Common myeloid progenitor, CD34-positive (primary cell): ENCODE results near the gene FAM89B.

Source experiments
- CTCF ChIA-PET: fragments of 350-600 bp; sonication (Branson Sonifier 250); formaldehyde crosslinking; loops from one replicate; lab custom pipeline; 2021; ENCODE audit warnings: antibody characterized with exemption; lab: Charles Lee
- POLR2A ChIA-PET: fragments of 350-600 bp; sonication (Branson Sonifier 250); formaldehyde crosslinking; loops from one replicate; lab custom pipeline; 2021; ENCODE audit warnings: antibody characterized with exemption; lab: Charles Lee
- DNase-seq, 3 donors: peaks; one replicate each; pipeline versions ENCODE4 v3.0.0 to v3.0.0-alpha.2; 2013
- H3K27ac ChIP-seq, 2 experiments: 1 replicate in 1 of 2; 2 replicates in 1 of 2; pipeline ENCODE4 v1.7.0; 2013; ENCODE audit warnings: inconsistent platforms in 2 of 2, low read length in 2 of 2, mild to moderate bottlenecking in 2 of 2, low read depth in 1 of 2, moderate library complexity in 1 of 2; ENCODE audit not compliant: severe bottlenecking in 2 of 2, insufficient read depth in 1 of 2, poor library complexity in 1 of 2
- H3K27me3 ChIP-seq, 5 experiments: replicated peaks in 2 of 5; 1 replicate in 3 of 5; 2 replicates in 2 of 5; pipeline versions ENCODE4 v1.6.1 to v1.7.0; 2013; ENCODE audit warnings: low read length in 4 of 5, mild to moderate bottlenecking in 2 of 5, moderate library complexity in 2 of 5, inconsistent platforms in 1 of 5; ENCODE audit not compliant: insufficient read depth in 5 of 5, control insufficient read depth in 4 of 5
- H3K36me3 ChIP-seq, 4 experiments: 1 replicate in 2 of 4; 2 replicates in 2 of 4; pipeline versions ENCODE4 v1.6.1 to v1.7.0; 2013; ENCODE audit warnings: low read length in 3 of 4, control low read depth in 1 of 4, mild to moderate bottlenecking in 1 of 4; ENCODE audit not compliant: control insufficient read depth in 4 of 4, insufficient read depth in 4 of 4
- H3K4me1 ChIP-seq, 4 experiments: 1 replicate in 3 of 4; 2 replicates in 1 of 4; pipeline versions ENCODE4 v1.6.1 to v1.7.1; 2013; ENCODE audit warnings: low read length in 3 of 4, mild to moderate bottlenecking in 3 of 4, control low read depth in 1 of 4, inconsistent platforms in 1 of 4, moderate library complexity in 1 of 4; ENCODE audit not compliant: control insufficient read depth in 4 of 4, insufficient read depth in 4 of 4; ENCODE audit errors: control extremely low read depth in 1 of 4
- H3K4me3 ChIP-seq, 7 experiments: 1 replicate in 4 of 7; 2 replicates in 3 of 7; pipeline versions ENCODE4 v1.5.1 to v1.7.0; 2013; ENCODE audit warnings: mild to moderate bottlenecking in 7 of 7, low read length in 6 of 7, moderate library complexity in 6 of 7, inconsistent platforms in 2 of 7, low read depth in 2 of 7, control low read depth in 1 of 7; ENCODE audit not compliant: insufficient read depth in 4 of 7, control insufficient read depth in 1 of 7; ENCODE audit errors: extremely low read depth in 1 of 7
- H3K9me3 ChIP-seq, 5 experiments: 1 replicate in 4 of 5; 2 replicates in 1 of 5; pipeline versions ENCODE4 v1.6.1 to v1.7.1; 2013; ENCODE audit warnings: low read length in 4 of 5, mild to moderate bottlenecking in 2 of 5, inconsistent platforms in 1 of 5, low read depth in 1 of 5, moderate library complexity in 1 of 5; ENCODE audit not compliant: control insufficient read depth in 4 of 5, insufficient read depth in 2 of 5; ENCODE audit errors: control extremely low read depth in 1 of 5
- WGBS: methylation state at CpG from one replicate; pipeline ENCODE4 v1.1.5; 2013; ENCODE audit not compliant: insufficient coverage; 5-methylcytosine and 5-hydroxymethylcytosine counted together

Gene FAM89B

GRCh38 chr11:65546217-65546958 is 25.9 kb upstream of the FAM89B start:
- no peaks in the 10 kb centered on the region for H3K9me3 ChIP-seq
- 2% methylated on average over 62 of the region's 64 CpGs for WGBS
- no peaks in the 10 kb centered on the region for H3K27me3 ChIP-seq
- ChIA-PET CTCF (interaction anchor here (0.8 to 21.8 kb wide), 6 partner anchors 10 to 36 kb away, joined by 3 to 262 read pairs (median 4); partner anchors contain the start of genes EHBP1L1, FAM89B, LTBP3 and ZNRD2), POLR2A (no interaction called here)
- peak overlapping the region in 5 of 7 experiments; percentile 19 to 63 (median 54) for H3K4me3 ChIP-seq
- H3K4me1 ChIP-seq = peaks cover 7 to 44% (median 39%) of the 10 kb centered on the region in 4 experiments
- DNase-seq = peak; percentile 92 to 98 (median 96)
- peaks cover 2 to 24% (median 15%) of the 10 kb centered on the region in 4 experiments for H3K36me3 ChIP-seq
- peak overlapping the region in 1 of 2 experiments; percentile 50 for H3K27ac ChIP-seq

GRCh38 chr11:65547446-65548125 is 24.8 kb upstream of the FAM89B start:
- H3K4me1 ChIP-seq = peaks cover 6 to 49% (median 44%) of the 10 kb centered on the region in 4 experiments
- CTCF ChIA-PET = interaction anchor here (0.8 to 21.8 kb wide), 4 partner anchors 9 to 46 kb away, joined by 3 to 262 read pairs (median 4); partner anchors contain the start of genes EHBP1L1 and ZNRD2
- no peak overlapping the region for H3K27ac ChIP-seq
- no peaks in the 10 kb centered on the region for H3K27me3 ChIP-seq
- peaks cover 2 to 29% (median 18%) of the 10 kb centered on the region in 4 experiments for H3K36me3 ChIP-seq
- H3K9me3 ChIP-seq = no peaks in the 10 kb centered on the region
- H3K4me3 ChIP-seq = no peak overlapping the region
- peak in 2 of 3 donors; percentile 39 to 41 for DNase-seq
- WGBS = 89% methylated on average over 30 of the region's 52 CpGs
- POLR2A ChIA-PET = no interaction called here

GRCh38 chr11:65548395-65548794 is 23.9 kb upstream of the FAM89B start:
- Histone ChIP-seq H3K36me3 (peaks cover 2 to 25% (median 17%) of the 10 kb centered on the region in 4 experiments), H3K9me3 (no peaks in the 10 kb centered on the region), H3K27me3 (no peaks in the 10 kb centered on the region), H3K27ac (no peak overlapping the region), H3K4me3 (no peak overlapping the region), H3K4me1 (peaks cover 6 to 56% (median 51%) of the 10 kb centered on the region in 4 experiments)
- POLR2A ChIA-PET = no interaction called here
- CTCF ChIA-PET = interaction anchor here (0.9 to 21.8 kb wide), 4 partner anchors 23 to 45 kb away, joined by 3 to 262 read pairs (median 4); partner anchors contain the start of genes EHBP1L1 and FAM89B
- no peak for DNase-seq
- WGBS = 100% methylated on average over 1 of the region's 3 CpGs

GRCh38 chr11:65549096-65549495 is 23.2 kb upstream of the FAM89B start:
- peaks cover 2 to 22% (median 15%) of the 10 kb centered on the region in 4 experiments for H3K36me3 ChIP-seq
- H3K4me3 ChIP-seq = no peak overlapping the region
- no peaks in the 10 kb centered on the region for H3K9me3 ChIP-seq
- WGBS = 100% methylated on average over 3 of the region's 3 CpGs
- CTCF ChIA-PET = interaction anchor here (0.6 to 21.8 kb wide), 5 partner anchors 23 to 277 kb away, joined by 3 to 262 read pairs (median 4); partner anchors contain the start of genes EHBP1L1 and FAM89B
- POLR2A ChIA-PET = no interaction called here
- no peaks in the 10 kb centered on the region for H3K27me3 ChIP-seq
- no peak overlapping the region for H3K27ac ChIP-seq
- no peak for DNase-seq
- peaks cover 6 to 63% (median 58%) of the 10 kb centered on the region in 4 experiments for H3K4me1 ChIP-seq

- ChIA-PET CTCF (interaction anchor here (1.0 to 3.5 kb wide), 12 partner anchors 10 to 52 kb away, joined by 3 to 39 read pairs (median 13); partner anchors contain the start of genes EHBP1L1, FAM89B, KCNK7 and ZNRD2), POLR2A (interaction anchor here (0.6 to 2.1 kb wide), 4 partner anchors 12 to 74 kb away, joined by 3 to 13 read pairs (median 4); partner anchors contain the start of gene ZNRD2)
- Histone ChIP-seq H3K4me1 (peaks cover 2 to 78% (median 71%) of the 10 kb centered on the region in 4 experiments), H3K27me3 (no peaks in the 10 kb centered on the region), H3K4me3 (no peak overlapping the region), H3K9me3 (no peaks in the 10 kb centered on the region), H3K36me3 (peaks cover 2 to 19% (median 11%) of the 10 kb centered on the region in 4 experiments), H3K27ac (no peak overlapping the region)
- WGBS = 63% methylated on average over 16 of the region's 17 CpGs
- DNase-seq = peak; percentile 49 to 87 (median 81)
Observed at GRCh38 chr11:65551572-65552387, 20.6 kb upstream of the FAM89B start.

GRCh38 chr11:65552388-65552951 is 19.9 kb upstream of the FAM89B start:
- POLR2A ChIA-PET = interaction anchor here (0.6 to 2.1 kb wide), 6 partner anchors 12 to 115 kb away, joined by 3 to 13 read pairs (median 4); partner anchors contain the start of genes FAM89B and ZNRD2
- H3K4me1 ChIP-seq = peaks cover 2 to 79% (median 71%) of the 10 kb centered on the region in 4 experiments
- no peak overlapping the region for H3K4me3 ChIP-seq
- WGBS = 86% methylated on average over 7 of the region's 9 CpGs
- no peaks in the 10 kb centered on the region for H3K9me3 ChIP-seq
- H3K36me3 ChIP-seq = peaks cover 2 to 17% (median 11%) of the 10 kb centered on the region in 4 experiments
- CTCF ChIA-PET = interaction anchor here (1.0 to 3.5 kb wide), 11 partner anchors 9 to 51 kb away, joined by 3 to 39 read pairs (median 15); partner anchors contain the start of genes EHBP1L1, FAM89B, KCNK7 and ZNRD2
- no peak for DNase-seq
- H3K27me3 ChIP-seq = no peaks in the 10 kb centered on the region
- H3K27ac ChIP-seq = no peak overlapping the region
